Tibial artery (tissue), 4 donors: ENCODE data around the gene GLIS1.

Source experiments
- DNase-seq, 2 donors: peaks; one replicate each; pipeline ENCODE4 v3.0.0-alpha.2; 2019
- H3K27ac ChIP-seq, 2 donors: fragments of 200-600 bp; sonication (generic) in 1 of 2; 1 replicate in 1 of 2; 2 replicates in 1 of 2; pipeline ENCODE4 v1.5.1; 2018 to 2019; ENCODE audit warnings: mild to moderate bottlenecking in 1 of 2
- H3K27me3 ChIP-seq, 2 donors: fragments of 200-600 bp; sonication (generic) in 1 of 2; one replicate each; pipeline versions ENCODE4 v1.5.1 to v1.6.0; 2016 to 2019
- H3K36me3 ChIP-seq, 3 donors: fragments of 200-600 bp; sonication (generic) in 2 of 3; one replicate each; pipeline ENCODE4 v1.5.1; 2016 to 2019; ENCODE audit warnings: mild to moderate bottlenecking in 2 of 3
- H3K4me1 ChIP-seq, 4 donors: fragments of 200-600 bp; sonication (generic) in 2 of 4; 1 replicate in 3 of 4; 2 replicates in 1 of 4; pipeline ENCODE4 v1.5.1; 2016 to 2019
- H3K4me3 ChIP-seq, 2 donors: fragments of 200-600 bp; sonication (generic) in 1 of 2; 1 replicate in 1 of 2; 2 replicates in 1 of 2; pipeline ENCODE4 v1.5.1; 2018 to 2019; ENCODE audit warnings: mild to moderate bottlenecking in 2 of 2
- H3K9me3 ChIP-seq, 3 donors: fragments of 200-600 bp; sonication (generic) in 1 of 3; one replicate each; pipeline ENCODE4 v1.5.1; 2016 to 2019
- intact Hi-C: fragments of 100-400 bp; cut with DNase I; formaldehyde crosslinking; loops from one replicate; pipeline ENCODE4 v1.15.0; 2023; ENCODE audit warnings: low total_unique reads
- TF ChIP-seq, protein P1 (sequence below), 2 experiments: fragments of 200-600 bp in 1 of 2; fragments of 450-650 bp in 1 of 2; IDR thresholded peaks; one replicate each; pipeline ENCODE4 v1.5.1; 2017 to 2019; ENCODE audit warnings: antibody characterized with exemption in 2 of 2, mild to moderate bottlenecking in 1 of 2, moderate library complexity in 1 of 2

GLIS1 gene

DNA sequence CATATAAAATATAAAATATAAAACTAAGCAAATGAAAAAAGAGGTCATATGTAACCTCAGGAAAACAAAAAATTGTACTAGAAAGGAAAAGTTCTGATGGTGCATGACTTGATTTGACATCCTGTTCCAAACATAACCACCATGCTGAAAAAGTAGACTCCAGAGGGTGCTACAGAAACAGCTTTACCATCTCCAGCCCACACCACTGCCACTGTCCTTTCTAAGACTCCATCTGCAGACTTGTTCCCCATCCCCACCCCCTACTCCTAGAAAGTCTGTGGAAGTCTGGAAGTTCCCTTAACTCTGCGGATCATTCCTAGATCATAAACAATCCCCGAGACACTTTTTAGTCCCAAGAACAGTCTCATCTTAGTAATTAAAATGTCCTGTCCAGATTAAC lies 20.5 kb downstream of the GLIS1 start:
- peaks cover 0 to 7% (median 0%) of the 10 kb centered on the region in 4 donors for H3K4me1 ChIP-seq
- no peak for DNase-seq
- no peaks in the 10 kb centered on the region for H3K36me3 ChIP-seq
- intact Hi-C loops: no loop called here
- H3K27me3 ChIP-seq: peaks cover 0 to 32% of the 10 kb centered on the region in 2 donors
- no peak overlapping the region for H3K27ac ChIP-seq
- no peaks in the 10 kb centered on the region for H3K9me3 ChIP-seq
- TF ChIP-seq, protein P1, sequence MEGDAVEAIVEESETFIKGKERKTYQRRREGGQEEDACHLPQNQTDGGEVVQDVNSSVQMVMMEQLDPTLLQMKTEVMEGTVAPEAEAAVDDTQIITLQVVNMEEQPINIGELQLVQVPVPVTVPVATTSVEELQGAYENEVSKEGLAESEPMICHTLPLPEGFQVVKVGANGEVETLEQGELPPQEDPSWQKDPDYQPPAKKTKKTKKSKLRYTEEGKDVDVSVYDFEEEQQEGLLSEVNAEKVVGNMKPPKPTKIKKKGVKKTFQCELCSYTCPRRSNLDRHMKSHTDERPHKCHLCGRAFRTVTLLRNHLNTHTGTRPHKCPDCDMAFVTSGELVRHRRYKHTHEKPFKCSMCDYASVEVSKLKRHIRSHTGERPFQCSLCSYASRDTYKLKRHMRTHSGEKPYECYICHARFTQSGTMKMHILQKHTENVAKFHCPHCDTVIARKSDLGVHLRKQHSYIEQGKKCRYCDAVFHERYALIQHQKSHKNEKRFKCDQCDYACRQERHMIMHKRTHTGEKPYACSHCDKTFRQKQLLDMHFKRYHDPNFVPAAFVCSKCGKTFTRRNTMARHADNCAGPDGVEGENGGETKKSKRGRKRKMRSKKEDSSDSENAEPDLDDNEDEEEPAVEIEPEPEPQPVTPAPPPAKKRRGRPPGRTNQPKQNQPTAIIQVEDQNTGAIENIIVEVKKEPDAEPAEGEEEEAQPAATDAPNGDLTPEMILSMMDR (IDR thresholded peaks at IDR 0.05): no peak
- no peak overlapping the region for H3K4me3 ChIP-seq

DNA sequence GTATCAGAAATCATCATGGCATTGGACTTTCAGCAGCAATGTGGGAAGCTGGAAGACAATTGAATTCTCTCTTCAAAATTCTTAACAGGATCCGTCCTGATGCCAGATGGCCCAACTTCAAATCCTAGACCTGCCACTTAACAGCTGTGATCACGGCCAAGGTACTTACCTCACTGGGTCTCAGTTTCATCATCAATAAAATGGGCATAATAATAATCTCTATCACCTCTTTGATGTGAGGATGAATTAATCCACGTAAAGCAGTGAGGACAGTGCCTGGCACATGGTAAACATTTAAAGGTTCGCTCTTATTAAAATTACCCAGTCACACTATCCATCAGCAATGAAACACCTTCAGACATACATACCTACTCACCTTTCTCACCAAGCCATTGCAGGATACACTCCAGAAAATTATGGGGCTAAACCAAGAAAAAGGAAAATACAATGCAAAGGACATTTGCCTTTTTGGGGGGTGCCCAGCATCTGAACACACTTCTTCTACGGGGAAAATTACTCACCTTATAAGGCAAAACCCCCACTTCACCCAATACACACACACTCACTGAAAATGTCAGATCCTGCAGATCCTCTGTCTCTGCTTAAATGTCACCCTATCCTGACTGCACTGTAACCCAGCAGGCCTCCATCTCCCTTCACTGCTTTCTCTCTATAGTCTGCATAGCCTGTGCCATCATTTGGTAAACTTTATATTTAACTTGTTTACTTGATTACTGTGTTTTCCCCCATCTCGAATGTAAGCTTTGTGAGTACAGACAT lies 21.7 kb downstream of the GLIS1 start:
- H3K4me3 ChIP-seq: no peak overlapping the region
- intact Hi-C loops: no loop called here
- H3K27ac ChIP-seq: no peak overlapping the region
- H3K27me3 ChIP-seq: peaks cover 0 to 32% of the 10 kb centered on the region in 2 donors
- no peaks in the 10 kb centered on the region for H3K9me3 ChIP-seq
- no peaks in the 10 kb centered on the region for H3K36me3 ChIP-seq
- peaks cover 0 to 7% (median 0%) of the 10 kb centered on the region in 4 donors for H3K4me1 ChIP-seq
- TF ChIP-seq, protein P1 (IDR thresholded peaks at IDR 0.05): no peak
- no peak for DNase-seq

DNA sequence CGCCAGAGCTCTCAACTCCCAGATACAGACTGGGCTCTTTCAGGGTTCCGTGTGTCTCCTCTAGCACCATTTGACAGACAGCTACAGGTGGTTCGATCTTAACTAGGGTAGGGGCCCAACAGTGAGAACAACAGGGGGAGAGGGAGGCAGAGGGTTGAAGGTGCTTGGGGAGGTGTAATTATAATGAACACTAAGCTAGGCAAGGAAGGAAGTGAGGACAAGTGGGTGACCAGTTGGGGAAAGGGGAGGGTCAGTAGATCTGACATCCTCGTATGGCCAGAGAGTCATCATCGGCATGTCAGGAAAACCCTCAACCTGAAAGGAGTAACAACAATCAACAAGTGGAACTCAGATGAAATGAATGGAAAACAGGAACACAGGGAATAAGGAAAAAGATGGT lies 22.8 kb downstream of the GLIS1 start:
- no peak overlapping the region for H3K27ac ChIP-seq
- H3K4me1 ChIP-seq: peaks cover 0 to 3% (median 0%) of the 10 kb centered on the region in 4 donors
- DNase-seq: no peak
- H3K27me3 ChIP-seq: peaks cover 0 to 32% of the 10 kb centered on the region in 2 donors
- no peak overlapping the region for H3K4me3 ChIP-seq
- H3K36me3 ChIP-seq: no peaks in the 10 kb centered on the region
- intact Hi-C loops: no loop called here
- no peaks in the 10 kb centered on the region for H3K9me3 ChIP-seq
- TF ChIP-seq, protein P1 (IDR thresholded peaks at IDR 0.05): no peak

DNA sequence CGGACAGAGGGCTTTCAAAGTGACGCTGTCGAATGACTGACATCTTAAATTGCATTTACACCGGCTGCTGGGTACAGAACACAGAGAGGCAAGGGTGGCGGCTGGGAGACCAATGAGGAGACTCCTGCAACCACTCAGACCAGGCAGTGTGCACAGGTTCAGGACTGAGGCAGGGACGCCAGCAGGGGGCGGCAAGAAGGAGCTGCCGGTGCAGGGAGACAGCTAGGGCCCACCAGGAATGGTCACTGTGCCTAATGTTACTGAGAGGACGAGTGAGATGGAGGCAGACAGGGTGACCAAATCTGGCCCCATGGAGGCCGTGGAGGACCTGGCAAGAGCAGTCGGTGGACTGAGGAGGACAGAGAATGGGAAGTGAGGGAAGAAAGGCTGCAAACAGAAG lies 23.5 kb downstream of the GLIS1 start:
- TF ChIP-seq, protein P1 (IDR thresholded peaks at IDR 0.05): no peak
- intact Hi-C loops: no loop called here

DNA sequence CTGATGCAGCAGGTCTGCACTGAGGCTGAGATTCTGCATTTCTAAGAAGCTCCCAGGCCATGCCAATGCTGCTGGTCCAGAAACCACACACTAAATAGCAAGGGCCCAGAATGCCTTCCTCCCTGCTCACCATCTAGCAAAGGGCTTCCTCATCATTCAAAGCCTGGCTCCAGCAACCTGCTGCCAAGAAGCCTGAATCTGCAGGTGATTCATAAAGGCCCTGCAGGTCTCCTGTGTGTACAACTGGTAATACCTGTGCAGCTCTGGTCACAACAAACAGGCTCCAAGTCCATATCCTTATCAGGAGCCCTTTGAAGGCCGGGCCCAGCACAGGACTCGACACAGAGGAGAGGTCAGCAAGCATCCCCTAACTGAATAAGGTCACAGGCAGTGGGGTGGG lies 26.7 kb downstream of the GLIS1 start:
- TF ChIP-seq, protein P1 (IDR thresholded peaks at IDR 0.05): no peak
- Histone ChIP-seq H3K27ac (no peak overlapping the region), H3K36me3 (no peaks in the 10 kb centered on the region), H3K27me3 (peaks cover 0 to 35% of the 10 kb centered on the region in 2 donors), H3K4me1 (no peaks in the 10 kb centered on the region), H3K4me3 (no peak overlapping the region), H3K9me3 (no peaks in the 10 kb centered on the region)
- no peak for DNase-seq
- intact Hi-C loops: no loop called here

More for the DNA sequence above, 23.5 kb downstream of the GLIS1 start:
- peaks cover 0 to 32% of the 10 kb centered on the region in 2 donors for H3K27me3 ChIP-seq
- H3K36me3 ChIP-seq: no peaks in the 10 kb centered on the region
- no peaks in the 10 kb centered on the region for H3K4me1 ChIP-seq
- no peaks in the 10 kb centered on the region for H3K9me3 ChIP-seq
- DNase-seq: no peak
- no peak overlapping the region for H3K4me3 ChIP-seq
- no peak overlapping the region for H3K27ac ChIP-seq
